OCI-LY1 (cell line): ENCODE results near the gene RAB3A.

Experiments used
- H2AFZ ChIP-seq: fragments of 200-600 bp; sonication (generic), shearing (Covaris generic); 2 replicates; pipeline ENCODE4 v1.6.0; 2014; ENCODE audit warnings: antibody characterized with exemption, mild to moderate bottlenecking, low read length
- H3F3A ChIP-seq: fragments of 200-600 bp; sonication (generic), shearing (Covaris generic); 2 replicates; pipeline ENCODE4 v1.6.0; 2014; ENCODE audit warnings: mild to moderate bottlenecking, antibody characterized with exemption, low read length, moderate library complexity; ENCODE audit not compliant: insufficient read depth
- H3K27ac ChIP-seq: fragments of 200-600 bp; sonication (generic); 2 replicates; pipeline ENCODE4 v1.5.1; 2014; ENCODE audit warnings: low read length, mixed run types, mild to moderate bottlenecking, low read depth; ENCODE audit not compliant: poor library complexity, severe bottlenecking
- H3K27me3 ChIP-seq: fragments of 200-600 bp; sonication (generic); 2 replicates; pipeline ENCODE4 v1.6.0; 2014; ENCODE audit warnings: antibody characterized with exemption, mild to moderate bottlenecking, low read length, moderate library complexity; ENCODE audit not compliant: insufficient read depth
- H3K36me3 ChIP-seq: fragments of 200-600 bp; sonication (generic); 2 replicates; pipeline ENCODE4 v1.6.1; 2014; ENCODE audit warnings: mild to moderate bottlenecking, antibody characterized with exemption, low read length, moderate library complexity, mixed read lengths; ENCODE audit not compliant: insufficient read depth
- H3K4me1 ChIP-seq: fragments of 200-600 bp; sonication (generic); 2 replicates; pipeline ENCODE4 v1.5.1; 2014; ENCODE audit warnings: mild to moderate bottlenecking, low read length, moderate library complexity; ENCODE audit not compliant: insufficient read depth, severe bottlenecking
- H3K4me2 ChIP-seq: fragments of 200-600 bp; sonication (generic), shearing (Covaris generic); 2 replicates; pipeline ENCODE4 v1.6.1; 2014; ENCODE audit warnings: low read length
- H3K4me3 ChIP-seq: fragments of 200-600 bp; sonication (generic); 2 replicates; pipeline ENCODE4 v1.5.1; 2014; ENCODE audit warnings: low read length, low read depth, mild to moderate bottlenecking, mixed read lengths; ENCODE audit not compliant: poor library complexity, severe bottlenecking
- H3K79me2 ChIP-seq: fragments of 200-600 bp; shearing (Covaris generic); 2 replicates; pipeline ENCODE4 v1.6.1; 2016; ENCODE audit warnings: mixed run types, low read length, mixed read lengths; ENCODE audit not compliant: insufficient read depth
- H3K9ac ChIP-seq: fragments of 200-600 bp; sonication (generic), shearing (Covaris generic); 2 replicates; pipeline ENCODE4 v1.6.1; 2014; ENCODE audit warnings: mild to moderate bottlenecking, low read length, mixed read lengths
- H3K9me2 ChIP-seq: fragments of 200-600 bp; sonication (generic), shearing (Covaris generic); 2 replicates; pipeline ENCODE4 v1.6.1; 2014; ENCODE audit warnings: low read depth, mild to moderate bottlenecking, low read length, mixed read lengths
- H3K9me3 ChIP-seq: fragments of 200-600 bp; shearing (Covaris generic); 2 replicates; pipeline ENCODE4 v1.6.1; 2014; ENCODE audit warnings: low read length, mixed read lengths
- H4K20me1 ChIP-seq: fragments of 200-600 bp; sonication (generic), shearing (Covaris generic); 2 replicates; pipeline ENCODE4 v1.6.0; 2016; ENCODE audit warnings: mild to moderate bottlenecking, low read length; ENCODE audit not compliant: insufficient read depth
- EZH2 ChIP-seq: fragments of 200-600 bp; sonication (generic), shearing (Covaris generic); IDR thresholded peaks from 2 replicates; pipeline ENCODE4 v1.8.0; 2017; ENCODE audit warnings: borderline replicate concordance, mixed run types, mild to moderate bottlenecking, antibody characterized with exemption, low read length, moderate library complexity, mixed read lengths
- TF ChIP-seq, protein P1 (sequence below): fragments of 200-600 bp; sonication (generic), shearing (Covaris generic); IDR thresholded peaks from 2 replicates; pipeline ENCODE4 v1.5.1; 2017; ENCODE audit warnings: mild to moderate bottlenecking, antibody characterized with exemption, low read length, moderate library complexity, mixed read lengths

RAB3A gene

GRCh38 chr19:18226956-18227780, 23.3 kb upstream of the RAB3A start:
- no peaks in the 10 kb centered on the region for H3K36me3 ChIP-seq
- H3K27me3 ChIP-seq = 0 out of 2 replicates have a peak, but pooled peaks cover 3% of the 10 kb centered on the region
- H3F3A ChIP-seq = no peaks in the 10 kb centered on the region
- H3K4me3 ChIP-seq = no peak overlapping the region
- H3K79me2 ChIP-seq = no peaks in the 10 kb centered on the region
- no peak overlapping the region for H3K9ac ChIP-seq
- no peak overlapping the region for H3K4me2 ChIP-seq
- no peaks in the 10 kb centered on the region for H3K9me3 ChIP-seq
- TF ChIP-seq, protein P1, sequence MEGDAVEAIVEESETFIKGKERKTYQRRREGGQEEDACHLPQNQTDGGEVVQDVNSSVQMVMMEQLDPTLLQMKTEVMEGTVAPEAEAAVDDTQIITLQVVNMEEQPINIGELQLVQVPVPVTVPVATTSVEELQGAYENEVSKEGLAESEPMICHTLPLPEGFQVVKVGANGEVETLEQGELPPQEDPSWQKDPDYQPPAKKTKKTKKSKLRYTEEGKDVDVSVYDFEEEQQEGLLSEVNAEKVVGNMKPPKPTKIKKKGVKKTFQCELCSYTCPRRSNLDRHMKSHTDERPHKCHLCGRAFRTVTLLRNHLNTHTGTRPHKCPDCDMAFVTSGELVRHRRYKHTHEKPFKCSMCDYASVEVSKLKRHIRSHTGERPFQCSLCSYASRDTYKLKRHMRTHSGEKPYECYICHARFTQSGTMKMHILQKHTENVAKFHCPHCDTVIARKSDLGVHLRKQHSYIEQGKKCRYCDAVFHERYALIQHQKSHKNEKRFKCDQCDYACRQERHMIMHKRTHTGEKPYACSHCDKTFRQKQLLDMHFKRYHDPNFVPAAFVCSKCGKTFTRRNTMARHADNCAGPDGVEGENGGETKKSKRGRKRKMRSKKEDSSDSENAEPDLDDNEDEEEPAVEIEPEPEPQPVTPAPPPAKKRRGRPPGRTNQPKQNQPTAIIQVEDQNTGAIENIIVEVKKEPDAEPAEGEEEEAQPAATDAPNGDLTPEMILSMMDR = no peak
- no peak for TF ChIP-seq EZH2
- peaks cover 16% of the 10 kb centered on the region for H3K4me1 ChIP-seq
- H3K9me2 ChIP-seq = no peaks in the 10 kb centered on the region
- no peak overlapping the region for H3K27ac ChIP-seq
- no peak overlapping the region for H2AFZ ChIP-seq
- H4K20me1 ChIP-seq = no peaks in the 10 kb centered on the region

- Histone ChIP-seq H3K79me2 (no peaks in the 10 kb centered on the region), H3K36me3 (no peaks in the 10 kb centered on the region), H3K9me2 (no peaks in the 10 kb centered on the region), H2AFZ (no peak within 1 kb of the TSS), H3K4me1 (peaks cover 16% of the 10 kb centered on the region), H3K9me3 (no peaks in the 10 kb centered on the region), H3K27ac (no peak within 1 kb of the TSS), H3K4me2 (0 out of 2 replicates have a peak within 1 kb of the TSS, but pooled peaks have one; percentile 2), H3K9ac (no peak within 1 kb of the TSS), H4K20me1 (no peaks in the 10 kb centered on the region), H3F3A (no peaks in the 10 kb centered on the region), H3K27me3 (0 out of 2 replicates have a peak, but pooled peaks cover 3% of the 10 kb centered on the region), H3K4me3 (no peak within 1 kb of the TSS)
- TF ChIP-seq, protein P1 = no peak
- no peak for TF ChIP-seq EZH2
Observed at GRCh38 chr19:18225702-18226468, 22.0 kb upstream of the RAB3A start, which contains the start of gene PDE4C. Gene PDE4C (minus strand): TSS chr19:18226438. CDS start chr19:18226415, 23 bp downstream.

DNA sequence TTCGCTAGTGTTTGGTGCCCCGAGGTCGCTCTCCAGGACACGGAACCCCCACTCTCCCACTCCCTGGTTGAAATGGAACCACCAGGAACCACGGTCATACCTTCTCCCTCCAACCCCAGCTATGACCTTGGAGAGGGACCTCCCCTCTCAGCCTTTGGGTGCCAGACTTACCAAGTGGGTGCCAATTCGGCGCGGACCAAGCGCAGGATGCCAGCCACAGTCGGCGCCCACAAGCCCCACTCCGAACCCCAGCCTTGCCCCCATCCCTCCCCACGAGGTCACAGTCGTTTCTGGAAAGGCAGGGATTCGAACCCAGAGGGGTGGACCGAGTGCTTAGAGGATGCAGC, 21.5 kb upstream of the RAB3A start:
- no peaks in the 10 kb centered on the region for H3F3A ChIP-seq
- H3K4me1 ChIP-seq = peaks cover 16% of the 10 kb centered on the region
- no peak overlapping the region for H3K4me3 ChIP-seq
- H3K27ac ChIP-seq = no peak overlapping the region
- H3K4me2 ChIP-seq = peak overlapping the region; percentile 66; the same call in 1 of the 2 replicates
- no peaks in the 10 kb centered on the region for H4K20me1 ChIP-seq
- no peak overlapping the region for H3K9ac ChIP-seq
- no peak overlapping the region for H2AFZ ChIP-seq
- no peaks in the 10 kb centered on the region for H3K9me2 ChIP-seq
- H3K9me3 ChIP-seq = no peaks in the 10 kb centered on the region
- H3K27me3 ChIP-seq = 0 out of 2 replicates have a peak, but pooled peaks cover 3% of the 10 kb centered on the region
- TF ChIP-seq, protein P1 = no peak
- no peak for TF ChIP-seq EZH2
- H3K36me3 ChIP-seq = no peaks in the 10 kb centered on the region
- no peaks in the 10 kb centered on the region for H3K79me2 ChIP-seq
